ENCODE measurements around the gene TUBGCP2. TPM values are rescaled to one million over a fixed set of nuclear protein-coding genes. Genes with fewer than 3 reads are reported as not detected.

TUBGCP2 gene, protein sequence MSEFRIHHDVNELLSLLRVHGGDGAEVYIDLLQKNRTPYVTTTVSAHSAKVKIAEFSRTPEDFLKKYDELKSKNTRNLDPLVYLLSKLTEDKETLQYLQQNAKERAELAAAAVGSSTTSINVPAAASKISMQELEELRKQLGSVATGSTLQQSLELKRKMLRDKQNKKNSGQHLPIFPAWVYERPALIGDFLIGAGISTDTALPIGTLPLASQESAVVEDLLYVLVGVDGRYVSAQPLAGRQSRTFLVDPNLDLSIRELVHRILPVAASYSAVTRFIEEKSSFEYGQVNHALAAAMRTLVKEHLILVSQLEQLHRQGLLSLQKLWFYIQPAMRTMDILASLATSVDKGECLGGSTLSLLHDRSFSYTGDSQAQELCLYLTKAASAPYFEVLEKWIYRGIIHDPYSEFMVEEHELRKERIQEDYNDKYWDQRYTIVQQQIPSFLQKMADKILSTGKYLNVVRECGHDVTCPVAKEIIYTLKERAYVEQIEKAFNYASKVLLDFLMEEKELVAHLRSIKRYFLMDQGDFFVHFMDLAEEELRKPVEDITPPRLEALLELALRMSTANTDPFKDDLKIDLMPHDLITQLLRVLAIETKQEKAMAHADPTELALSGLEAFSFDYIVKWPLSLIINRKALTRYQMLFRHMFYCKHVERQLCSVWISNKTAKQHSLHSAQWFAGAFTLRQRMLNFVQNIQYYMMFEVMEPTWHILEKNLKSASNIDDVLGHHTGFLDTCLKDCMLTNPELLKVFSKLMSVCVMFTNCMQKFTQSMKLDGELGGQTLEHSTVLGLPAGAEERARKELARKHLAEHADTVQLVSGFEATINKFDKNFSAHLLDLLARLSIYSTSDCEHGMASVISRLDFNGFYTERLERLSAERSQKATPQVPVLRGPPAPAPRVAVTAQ
- 10 to 100 TPM; 21.0 to 35.0 (median 26.8) TPM for polyA plus RNA-seq

DNA sequence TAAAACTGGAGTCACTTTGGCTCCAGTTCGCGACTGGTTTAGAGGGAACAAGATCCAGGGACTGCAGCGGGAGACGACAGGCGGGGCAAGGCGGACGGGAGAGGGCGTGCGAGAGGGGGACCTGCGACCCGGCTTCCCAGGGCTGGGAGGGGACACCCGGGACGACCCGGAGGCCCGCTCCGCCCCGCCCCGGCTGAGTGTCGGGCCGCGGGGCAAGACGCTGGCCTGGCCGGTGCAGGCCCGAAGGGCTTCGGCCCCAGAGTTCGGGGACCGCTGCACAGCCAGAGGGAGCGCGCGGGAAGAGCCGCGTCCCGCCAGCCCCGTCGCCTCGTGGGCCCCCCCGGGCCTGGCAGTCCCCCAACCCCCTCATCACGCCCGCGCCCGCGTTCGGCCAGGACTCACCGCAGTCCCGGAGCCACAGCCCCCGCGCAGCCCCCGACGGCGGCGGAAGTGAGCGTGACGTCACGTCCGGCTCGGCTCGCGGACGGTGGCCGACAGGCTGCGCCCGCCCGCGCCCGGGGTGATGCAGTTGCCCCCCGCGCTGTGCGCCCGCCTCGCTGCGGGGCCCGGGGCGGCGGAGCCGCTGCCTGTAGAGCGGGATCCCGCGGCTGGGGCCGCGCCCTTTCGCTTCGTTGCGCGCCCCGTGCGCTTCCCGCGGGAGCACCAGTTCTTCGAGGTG, at the start of gene TUBGCP2, which contains the start of gene ZNF511:
TSS of gene TUBGCP2 (minus strand) at position 452 of the 679 bp plus-strand sequence. CDS start 5,931 bp downstream, outside the sequence.
TSS of gene ZNF511 (plus strand) at position 494 of the 679 bp plus-strand sequence. CDS start at position 524, 30 bp downstream.
- WGBS, 3 donors = 0% methylated on average over 53 to 89 of the region's 89 CpGs

GRCh38 chr10:133357285-133358161, 48.9 kb upstream of the TUBGCP2 start, which contains the start of gene FUOM:
FUOM (minus strand) TSS chr10:133358019; CDS start chr10:133358007, 12 bp downstream.
- H3K27ac ChIP-seq (ENCODE audit: low read depth, low read length) = no peak within 1 kb of the TSS
- 1 to 3% (median 2%) methylated on average over 54 to 82 of the region's 83 CpGs for WGBS, 3 donors

More for the DNA sequence above, at the start of gene TUBGCP2, which contains the start of gene ZNF511:
- H3K27ac ChIP-seq (ENCODE audit: low read depth, low read length) = peak within 1 kb of the TSS; percentile 73

- no peak overlapping the region for H3K27ac ChIP-seq (ENCODE audit: low read depth, low read length)
- 54 to 63% (median 56%) methylated on average over 25 to 27 of the region's 27 CpGs for WGBS, 3 donors
These were observed 48.0 kb upstream of the TUBGCP2 start for GRCh38 chr10:133356549-133357284.

DNA sequence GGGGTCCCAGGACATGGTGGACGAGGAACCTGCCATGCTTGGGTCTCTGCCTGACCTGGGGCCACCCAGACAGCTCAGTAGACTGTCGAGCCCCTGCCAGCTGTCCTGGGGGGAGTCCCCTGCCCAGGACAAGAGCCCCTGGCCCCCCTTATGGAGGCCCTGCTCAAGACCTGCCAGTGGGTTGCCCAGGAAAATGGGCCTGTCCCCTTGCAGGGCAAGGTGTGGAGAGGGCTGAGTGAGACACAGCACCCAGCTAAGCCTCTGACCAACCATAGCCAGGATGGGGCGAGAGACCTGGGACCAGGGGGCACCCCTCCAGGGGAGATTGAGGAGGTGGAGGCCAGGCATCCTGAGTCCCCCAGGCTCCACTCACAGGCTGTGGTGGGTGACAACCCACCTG, 47.3 kb upstream of the TUBGCP2 start:
- no peak overlapping the region for H3K27ac ChIP-seq (ENCODE audit: low read depth, low read length)
- 93 to 98% (median 98%) methylated on average over 3 of the region's 3 CpGs for WGBS, 3 donors

GRCh38 chr10:133355266-133355665, 46.6 kb upstream of the TUBGCP2 start:
- no peak overlapping the region for H3K27ac ChIP-seq (ENCODE audit: low read depth, low read length)
- 89 to 96% (median 94%) methylated on average over 6 of the region's 6 CpGs for WGBS, 3 donors

- 91 to 95% (median 92%) methylated on average over 14 of the region's 14 CpGs for WGBS, 3 donors
- H3K27ac ChIP-seq (ENCODE audit: low read depth, low read length) = no peak overlapping the region
These were observed 46.1 kb upstream of the TUBGCP2 start for GRCh38 chr10:133354672-133355240.

DNA sequence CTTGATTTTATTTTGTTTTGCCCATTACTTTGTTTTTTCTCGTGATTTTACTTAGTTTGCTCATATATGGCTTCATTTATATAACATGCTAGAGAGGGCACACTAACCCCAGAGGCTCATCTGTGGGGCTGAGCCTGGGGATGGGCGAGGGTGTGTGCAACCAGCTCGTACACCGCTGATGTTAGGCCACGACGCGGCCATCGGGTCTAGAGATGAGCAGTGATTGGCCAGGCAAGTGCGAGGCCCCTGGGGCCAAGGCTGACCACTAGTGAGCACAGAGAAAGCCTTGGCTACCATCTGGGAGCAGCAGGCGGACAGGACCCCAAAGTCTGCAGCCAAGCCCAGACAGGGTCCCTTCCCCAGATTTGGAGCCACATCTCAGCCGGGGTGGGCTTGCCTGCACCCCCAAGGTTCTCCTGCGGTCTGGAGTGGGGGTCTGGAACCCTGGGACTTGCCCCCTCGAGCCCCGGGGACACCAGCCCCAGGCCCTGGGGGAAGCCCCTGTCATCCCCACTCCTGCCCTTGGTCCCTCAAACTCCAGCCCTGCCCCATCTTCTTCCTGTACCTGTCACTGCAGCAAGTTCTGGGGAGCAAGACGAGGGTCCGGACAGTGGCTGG, 45.4 kb upstream of the TUBGCP2 start:
- no peak overlapping the region for H3K27ac ChIP-seq (ENCODE audit: low read depth, low read length)
- WGBS, 3 donors = 85 to 89% (median 88%) methylated on average over 14 to 16 of the region's 16 CpGs

- WGBS, 3 donors = 59 to 82% (median 81%) methylated on average over 16 of the region's 16 CpGs
- no peak overlapping the region for H3K27ac ChIP-seq (ENCODE audit: low read depth, low read length)
These were observed 44.7 kb upstream of the TUBGCP2 start for GRCh38 chr10:133353202-133353959.

DNA sequence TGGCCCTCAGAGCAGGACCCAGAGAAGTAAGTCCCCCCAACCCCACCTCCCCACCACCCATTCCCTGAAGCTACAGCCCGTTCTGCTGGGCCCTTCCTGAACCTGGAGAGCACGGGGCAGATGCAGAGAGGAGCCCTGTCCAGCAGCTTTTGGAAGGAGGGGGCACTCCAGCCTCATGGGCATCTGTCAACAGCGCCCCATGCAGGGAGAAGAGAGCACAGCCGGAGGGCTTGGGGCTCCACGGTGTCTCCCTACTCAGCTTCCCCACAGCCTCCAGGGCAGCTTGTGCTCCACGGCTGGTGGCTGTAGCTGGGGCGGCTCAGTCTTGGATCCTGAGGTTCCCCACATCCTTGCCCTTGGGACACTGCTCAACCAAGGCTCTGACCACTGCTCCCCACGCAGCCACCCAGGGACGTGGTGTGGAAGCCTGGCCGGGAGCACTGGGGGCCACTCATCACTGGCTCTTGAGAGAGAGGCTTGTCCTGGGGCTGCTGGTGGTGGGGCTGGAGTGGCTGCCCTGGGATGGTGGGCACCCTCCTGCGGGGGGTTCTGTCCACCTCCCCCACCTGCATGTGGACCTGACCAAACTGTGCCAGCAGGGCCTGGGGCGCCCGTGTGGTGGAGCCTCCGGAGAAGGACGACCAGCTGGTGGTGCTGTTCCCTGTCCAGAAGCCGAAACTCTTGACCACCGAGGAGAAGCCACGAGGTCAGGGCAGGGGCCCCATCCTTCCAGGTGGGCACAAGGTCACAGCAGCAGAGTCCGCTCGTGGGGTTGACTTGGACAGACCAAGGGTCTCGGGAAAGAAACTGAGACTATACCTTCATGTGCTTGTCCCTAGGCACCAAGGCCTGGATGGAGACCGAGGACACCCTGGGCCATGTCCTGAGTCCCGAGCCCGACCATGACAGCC, 43.0 kb upstream of the TUBGCP2 start:
- 64 to 69% (median 69%) methylated on average over 24 of the region's 24 CpGs for WGBS, 3 donors
- no peak overlapping the region for H3K27ac ChIP-seq (ENCODE audit: low read depth, low read length)

- 38 to 67% (median 48%) methylated on average over 12 to 13 of the region's 13 CpGs for WGBS, 3 donors
- H3K27ac ChIP-seq (ENCODE audit: low read depth, low read length) = no peak overlapping the region
These were observed 42.3 kb upstream of the TUBGCP2 start for GRCh38 chr10:133350950-133351329.

- 74 to 78% (median 76%) methylated on average over 12 of the region's 12 CpGs for WGBS, 3 donors
- H3K27ac ChIP-seq (ENCODE audit: low read depth, low read length) = no peak overlapping the region
These were observed 41.7 kb upstream of the TUBGCP2 start for GRCh38 chr10:133350283-133350949.

DNA sequence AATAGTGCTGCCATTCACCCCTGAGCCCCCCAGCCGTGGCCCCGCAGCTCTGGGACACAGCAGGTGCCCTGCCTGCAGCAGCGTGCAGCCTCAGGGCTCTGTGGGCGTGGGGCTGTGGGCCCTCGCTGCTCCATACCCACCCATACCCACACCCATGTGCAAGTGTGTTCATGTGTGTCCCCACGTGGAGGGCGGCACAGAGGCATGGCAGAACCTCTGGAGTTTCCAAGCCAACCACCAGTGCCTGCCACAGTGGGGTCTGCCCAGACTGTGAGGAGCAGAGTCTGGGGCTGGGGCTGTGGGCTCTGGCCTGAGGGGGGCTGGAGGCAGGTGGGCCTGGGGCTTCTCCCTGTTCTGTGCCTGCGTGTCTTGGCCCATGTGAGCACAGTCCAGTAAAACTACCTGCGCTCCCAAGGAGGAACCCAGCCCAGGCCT, 40.9 kb upstream of the TUBGCP2 start:
- no peak overlapping the region for H3K27ac ChIP-seq (ENCODE audit: low read depth, low read length)
- 69 to 74% (median 70%) methylated on average over 9 of the region's 9 CpGs for WGBS, 3 donors

GRCh38 chr10:133349160-133349568, 40.5 kb upstream of the TUBGCP2 start:
- WGBS, 3 donors = 79 to 85% (median 80%) methylated on average over 8 of the region's 8 CpGs

More at GRCh38 chr10:133349160-133349568, 40.5 kb upstream of the TUBGCP2 start:
- no peak overlapping the region for H3K27ac ChIP-seq (ENCODE audit: low read depth, low read length)

Data from adipose tissue (tissue), 3 donors.